HuH-7.5 (cell line): ENCODE data around the gene POTEJ.
"Not testable (repeated sequence)": the region's sequence is repeated elsewhere in the genome, so short reads cannot be mapped to it uniquely, and the experiment has no call there.

Source experiments
- DNase-seq: peaks from one replicate; pipeline ENCODE4 v3.0.0; 2011; ENCODE audit warnings: low spot score

The POTEJ gene

DNA sequence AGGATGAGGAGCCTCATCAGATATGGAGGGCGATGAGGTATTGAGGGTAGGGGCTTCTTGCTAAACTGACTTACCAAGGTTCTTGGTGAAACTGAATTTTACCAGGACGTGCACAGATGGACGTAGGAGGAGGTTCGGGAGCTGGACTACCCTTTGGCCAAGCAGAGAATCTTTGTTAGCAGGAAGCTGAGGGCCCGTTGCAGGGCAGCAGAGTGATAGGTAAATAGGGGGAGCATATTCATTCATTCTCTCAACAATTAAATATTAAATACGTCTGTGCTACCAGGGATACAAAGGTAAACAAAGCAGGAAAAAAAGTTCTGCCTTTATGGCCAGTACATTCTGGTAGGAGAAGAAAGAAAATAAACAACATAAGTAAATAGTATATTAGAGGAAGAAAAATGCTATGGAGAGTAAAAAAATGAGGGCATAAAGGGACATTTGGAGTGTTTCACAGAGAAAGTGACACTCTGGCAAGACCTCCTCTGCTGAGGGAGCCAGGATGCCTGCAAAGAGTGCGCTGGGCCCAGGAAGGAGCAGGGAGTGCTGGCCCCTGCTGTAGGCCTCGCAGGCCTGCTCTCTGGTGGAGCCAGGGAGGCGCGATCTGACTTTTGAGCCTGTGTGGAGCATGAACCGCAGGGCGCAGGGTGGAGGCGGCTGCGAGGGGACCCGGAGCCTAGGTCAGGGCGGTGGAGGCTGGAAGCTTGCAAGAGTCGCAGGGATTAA lies 2.8 kb upstream of the POTEJ start:
- not testable (repeated sequence) for DNase-seq

DNA sequence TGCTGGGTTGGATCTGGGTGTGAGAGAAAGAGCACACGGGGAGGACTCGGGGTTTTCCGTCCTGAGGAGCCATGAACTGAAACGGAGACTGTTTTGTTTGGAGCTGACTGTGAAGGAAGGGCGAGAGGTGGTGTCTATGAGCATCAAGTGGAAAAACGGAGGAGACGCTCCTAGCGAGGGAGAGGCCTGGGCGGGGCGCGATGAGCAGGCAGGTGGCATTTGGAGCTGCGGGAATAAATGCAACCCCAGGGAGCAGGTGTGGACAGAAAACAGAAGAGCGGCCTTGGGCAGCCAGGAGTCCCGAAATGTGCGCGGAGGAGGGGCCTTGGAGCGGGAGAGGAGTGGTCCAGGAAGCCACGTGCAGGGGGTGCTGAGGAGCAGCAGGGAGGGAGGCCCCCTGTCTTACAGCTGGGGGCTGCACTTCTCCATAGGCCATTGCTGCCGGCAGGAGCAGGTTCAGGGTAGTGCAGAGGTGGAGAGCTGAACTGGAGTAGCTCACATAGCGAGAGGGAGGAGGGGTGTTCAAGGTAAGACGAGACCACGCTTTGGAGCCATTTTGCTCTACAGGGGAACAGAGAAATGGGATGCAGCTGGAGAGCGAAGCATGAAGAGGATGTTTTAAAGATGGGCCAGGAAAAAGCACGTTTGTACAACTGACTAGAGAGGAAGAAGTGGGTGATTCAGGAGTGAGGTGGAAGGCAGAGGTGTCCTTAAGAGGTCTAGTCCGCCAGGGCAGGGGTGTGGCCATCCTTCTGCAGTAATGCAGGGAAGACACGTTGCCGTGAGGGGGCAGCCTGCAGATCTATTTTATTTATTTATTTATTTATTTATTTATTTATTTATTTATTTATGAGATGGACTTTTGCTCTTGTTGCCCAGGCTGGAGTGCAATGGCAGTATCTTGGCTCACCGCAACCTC lies 2.0 kb upstream of the POTEJ start:
- not testable (repeated sequence) for DNase-seq

DNA sequence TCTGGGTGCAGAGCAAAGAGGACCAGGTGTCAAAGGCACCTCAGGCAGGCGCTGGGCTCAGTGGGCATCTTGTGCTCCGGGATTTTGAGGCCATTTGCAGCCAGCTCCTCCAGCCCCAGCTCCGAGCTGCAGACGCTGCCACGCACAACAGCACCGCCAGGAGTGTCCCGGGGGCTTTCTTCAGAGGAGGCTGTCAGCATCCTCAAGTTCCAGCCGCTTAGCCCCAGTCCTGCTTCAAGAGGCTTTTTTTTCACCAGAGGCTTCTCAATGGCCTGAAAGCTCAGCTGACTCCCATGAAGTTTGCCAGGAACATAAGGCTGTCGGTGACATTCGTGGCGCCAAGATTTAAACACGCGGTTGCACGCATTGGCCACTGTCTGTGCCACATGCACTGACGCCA lies 754 bp upstream of the POTEJ start:
- DNase-seq = not testable (repeated sequence)

DNA sequence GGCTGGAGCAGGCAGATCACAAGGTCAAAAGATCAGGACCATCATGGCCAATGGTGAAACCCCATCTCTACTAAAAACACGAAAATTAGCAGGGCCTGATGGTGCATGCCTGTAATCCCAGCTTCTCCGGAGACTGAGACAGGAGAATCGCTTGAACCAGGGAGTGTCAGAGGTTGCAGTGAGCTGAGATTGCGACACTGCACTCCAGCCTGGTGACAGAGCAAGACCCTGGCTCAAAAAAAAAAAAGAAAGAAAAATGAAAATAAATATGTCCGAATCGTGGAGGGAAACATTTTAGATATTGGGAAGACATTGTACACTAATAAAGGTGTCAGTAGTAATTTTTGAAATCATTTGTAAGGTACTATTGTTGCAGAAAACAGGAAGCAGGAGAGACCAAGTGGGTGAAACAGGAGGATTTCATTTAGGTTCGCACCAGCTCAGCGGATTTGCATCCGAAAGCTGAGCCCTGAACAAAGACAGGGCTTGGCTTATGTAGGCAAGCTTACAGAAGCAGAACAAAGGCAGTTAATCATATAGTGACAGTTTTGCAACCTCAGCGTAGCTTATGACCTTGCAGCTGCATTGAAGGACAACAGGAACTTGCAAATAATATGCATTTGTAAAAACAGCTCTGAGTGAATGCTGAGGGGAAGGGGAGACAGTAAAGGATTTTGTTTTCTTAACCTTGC lies 17.7 kb downstream of the POTEJ start:
- not testable (repeated sequence) for DNase-seq

DNA sequence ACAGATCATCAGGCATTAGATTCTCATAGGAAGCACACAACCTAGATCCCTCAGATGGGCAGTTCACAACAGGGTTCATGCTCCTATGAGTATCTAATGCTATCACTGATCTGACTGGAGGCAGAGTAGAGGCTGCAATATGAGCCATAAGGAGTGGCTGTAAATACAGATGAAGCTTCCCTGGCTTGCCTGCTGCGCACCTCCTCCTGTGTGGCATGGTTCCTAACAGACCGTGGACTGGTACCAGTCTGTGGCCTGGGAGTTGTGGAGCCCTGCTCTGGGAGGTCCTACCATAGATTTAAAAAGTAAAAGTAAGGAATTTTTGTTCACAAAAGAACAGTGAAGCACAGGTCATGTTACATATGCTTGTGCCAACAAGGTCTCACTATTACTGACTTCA lies 27.7 kb downstream of the POTEJ start:
- DNase-seq = not testable (repeated sequence)

DNA sequence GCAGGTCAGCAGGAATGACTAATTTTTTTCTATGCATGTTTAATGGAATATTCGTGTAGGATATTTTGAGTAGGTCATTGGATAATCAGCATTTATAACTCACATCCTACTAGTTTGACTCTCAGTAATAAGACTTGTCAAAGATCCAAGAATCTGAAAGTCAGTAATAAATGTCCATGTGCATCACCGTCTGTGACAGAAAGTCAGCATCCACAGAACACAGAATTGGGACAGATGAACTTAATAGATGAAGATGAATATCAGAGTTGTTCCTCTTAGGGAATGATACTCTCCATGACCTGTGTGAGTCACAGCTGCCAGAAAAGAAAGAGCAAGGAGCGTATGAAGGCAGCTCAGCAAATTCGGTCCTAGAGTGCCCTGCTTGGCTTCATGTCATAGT lies 30.4 kb downstream of the POTEJ start:
- DNase-seq = not testable (repeated sequence)

DNA sequence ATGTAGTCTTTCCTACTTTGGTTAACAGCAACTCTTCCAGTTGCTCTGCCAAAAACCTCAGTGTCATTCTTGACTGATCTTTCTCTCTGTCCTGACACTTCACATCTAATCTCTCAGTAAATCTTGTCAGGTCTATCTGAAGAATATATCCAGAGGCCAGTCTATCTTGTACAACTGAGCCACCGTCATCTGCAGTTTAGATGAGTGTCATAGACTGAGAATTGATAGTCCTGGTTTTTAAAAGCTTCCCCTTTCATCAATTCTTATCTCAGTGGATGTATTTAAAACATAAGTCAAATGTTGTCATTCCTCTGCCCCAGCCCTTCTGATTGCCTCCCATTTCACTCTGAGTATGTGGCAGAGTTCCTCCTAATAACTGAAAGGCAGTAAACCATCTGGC lies 38.0 kb downstream of the POTEJ start:
- not testable (repeated sequence) for DNase-seq

DNA sequence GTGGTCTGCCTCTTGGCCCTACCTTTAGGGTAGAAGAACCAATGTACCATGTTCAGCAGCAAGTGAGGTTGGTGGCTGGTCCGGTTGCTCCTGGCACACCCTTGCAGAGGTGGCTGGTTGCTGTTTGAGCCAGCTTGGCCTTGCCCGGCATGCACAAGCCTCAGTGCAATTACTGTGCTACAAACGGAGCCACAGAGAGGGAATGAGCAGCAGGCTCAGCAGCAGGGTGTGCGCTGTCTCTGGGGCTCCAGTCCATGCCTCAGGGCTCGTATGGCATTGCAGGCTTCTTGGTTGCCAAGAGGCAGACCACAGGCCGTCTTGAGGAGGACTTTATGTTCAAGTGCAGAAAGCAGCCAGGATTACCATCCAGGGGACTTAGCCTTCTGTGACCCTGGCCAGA lies 53.3 kb downstream of the POTEJ start:
- DNase-seq = not testable (repeated sequence)

DNA sequence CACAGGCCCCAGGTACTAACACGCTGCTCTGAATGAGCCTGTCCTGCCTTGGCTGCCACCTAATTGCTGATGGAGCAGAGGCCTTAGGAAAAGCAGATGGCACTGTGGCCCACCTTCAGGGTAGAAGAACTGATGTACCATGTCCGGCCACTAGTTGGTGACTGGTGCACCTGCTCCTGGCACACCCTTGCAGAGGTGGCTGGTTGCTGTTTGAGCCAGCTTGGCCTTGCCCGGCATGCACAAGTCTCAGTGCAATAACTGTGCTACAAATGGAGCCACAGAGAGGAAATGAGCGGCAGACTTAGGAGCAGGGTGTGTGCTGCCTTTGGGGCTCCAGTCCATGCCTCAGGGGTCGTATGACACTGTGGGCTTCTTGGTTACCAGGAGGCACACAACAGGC lies 54.4 kb downstream of the POTEJ start:
- not testable (repeated sequence) for DNase-seq

DNA sequence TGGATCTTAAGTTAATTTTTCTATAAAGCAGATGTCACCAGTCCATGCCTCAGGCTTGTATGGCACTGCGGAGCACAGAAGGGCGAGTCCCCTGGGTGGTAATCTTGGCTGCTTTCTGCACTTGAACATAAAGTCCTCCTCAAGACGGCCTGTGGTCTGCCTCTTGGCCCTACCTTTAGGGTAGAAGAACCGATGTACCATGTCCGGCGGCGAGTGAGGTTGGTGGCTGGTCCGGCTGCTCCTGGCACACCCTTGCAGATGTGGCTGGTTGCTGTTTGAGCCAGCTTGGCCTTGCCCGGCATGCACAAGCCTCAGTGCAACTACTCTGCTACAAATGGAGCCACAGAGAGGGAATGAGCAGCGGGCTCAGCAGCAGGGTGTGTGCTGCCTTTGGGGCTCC lies 56.3 kb downstream of the POTEJ start:
- not testable (repeated sequence) for DNase-seq

DNA sequence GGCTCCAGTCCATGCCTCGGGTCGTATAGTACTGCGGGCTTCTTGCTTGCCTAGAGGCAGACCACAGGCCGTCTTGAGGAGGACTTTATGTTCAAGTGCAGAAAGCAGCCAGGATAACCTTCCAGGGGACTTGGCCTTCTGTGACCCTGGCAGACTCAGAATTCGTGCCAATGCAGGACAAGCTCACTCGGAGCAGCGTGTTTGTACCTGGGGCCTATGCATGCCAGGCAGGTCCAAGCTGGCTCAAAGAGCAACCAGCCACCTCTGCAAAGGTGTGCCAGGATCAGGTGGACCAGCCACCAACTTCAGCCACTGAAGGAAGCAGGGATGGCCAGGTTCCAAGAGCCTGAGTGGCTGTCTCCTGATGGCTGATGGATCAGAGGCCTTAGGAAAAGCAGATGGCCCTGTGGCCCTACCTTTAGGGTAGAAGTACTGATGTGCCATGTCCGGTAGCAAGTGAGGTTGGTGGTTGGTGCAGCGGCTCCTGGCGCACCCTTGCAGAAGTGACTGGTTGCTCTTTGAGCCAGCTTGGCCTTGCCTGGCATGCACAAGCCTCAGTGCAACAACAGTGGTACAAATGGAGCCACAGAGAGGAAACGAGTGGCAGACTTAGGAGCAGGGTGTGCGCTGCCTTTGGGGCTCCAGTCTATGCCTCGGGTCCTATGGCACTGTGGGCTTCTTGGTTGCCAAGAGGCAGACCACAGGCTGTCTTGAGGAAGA lies 58.9 kb downstream of the POTEJ start:
- DNase-seq = not testable (repeated sequence)

DNA sequence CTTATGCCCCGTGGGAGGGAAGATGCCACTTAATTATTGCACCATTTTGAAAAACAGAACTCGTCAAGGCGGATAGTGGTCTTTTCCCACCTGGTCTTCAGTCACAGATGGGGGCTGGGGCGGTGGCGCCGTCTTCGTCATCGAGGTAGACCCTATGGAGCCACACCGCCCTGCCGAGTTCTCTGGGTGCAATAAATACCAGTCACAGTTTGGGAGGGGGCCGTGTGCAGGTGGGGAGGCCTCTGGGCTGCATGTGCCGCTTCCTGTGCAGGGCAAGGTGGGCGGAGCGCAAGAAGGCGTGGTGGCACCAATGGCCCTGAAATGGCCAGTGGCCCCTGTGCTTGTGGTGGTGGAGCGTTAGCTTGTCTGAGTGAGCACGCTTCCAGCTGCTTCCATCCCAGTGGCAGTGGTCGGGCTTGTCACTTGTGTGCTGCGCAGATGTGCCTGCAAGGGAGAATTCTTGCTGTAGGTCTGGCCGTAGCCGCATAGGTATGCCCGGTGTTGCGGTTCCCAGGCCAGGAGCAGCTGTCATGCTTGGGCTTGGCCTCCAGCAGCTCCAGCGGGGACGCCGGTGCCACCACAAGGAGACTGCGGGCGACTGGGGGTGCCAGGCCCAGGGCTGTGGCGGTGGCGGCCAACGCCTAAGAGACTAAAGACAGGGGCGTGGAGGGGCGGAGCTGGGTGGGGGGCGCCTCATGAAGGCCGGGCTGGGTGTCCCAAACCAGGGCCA lies 81.0 kb downstream of the POTEJ start:
- DNase-seq = not testable (repeated sequence)

DNA sequence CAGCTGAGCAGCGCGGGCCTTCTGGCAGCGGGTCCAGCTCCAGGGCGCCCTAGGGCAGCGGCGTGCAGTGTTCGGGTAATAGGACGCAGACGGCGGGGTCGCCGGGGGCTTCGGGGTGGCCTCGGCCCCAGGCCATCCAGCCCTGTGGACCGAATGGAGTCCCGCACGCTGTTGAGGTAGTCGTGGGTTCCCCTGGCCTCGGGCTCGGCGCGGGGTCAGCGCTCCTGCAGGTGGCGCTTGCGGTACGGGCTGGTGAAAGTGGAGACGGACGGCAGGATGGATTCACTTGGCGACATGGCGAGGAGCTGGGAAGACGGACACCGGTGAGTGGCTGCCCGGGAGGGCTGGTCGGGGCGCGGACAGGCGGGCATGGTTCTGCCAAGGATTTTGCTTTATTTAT lies 82.2 kb downstream of the POTEJ start:
- not testable (repeated sequence) for DNase-seq

DNA sequence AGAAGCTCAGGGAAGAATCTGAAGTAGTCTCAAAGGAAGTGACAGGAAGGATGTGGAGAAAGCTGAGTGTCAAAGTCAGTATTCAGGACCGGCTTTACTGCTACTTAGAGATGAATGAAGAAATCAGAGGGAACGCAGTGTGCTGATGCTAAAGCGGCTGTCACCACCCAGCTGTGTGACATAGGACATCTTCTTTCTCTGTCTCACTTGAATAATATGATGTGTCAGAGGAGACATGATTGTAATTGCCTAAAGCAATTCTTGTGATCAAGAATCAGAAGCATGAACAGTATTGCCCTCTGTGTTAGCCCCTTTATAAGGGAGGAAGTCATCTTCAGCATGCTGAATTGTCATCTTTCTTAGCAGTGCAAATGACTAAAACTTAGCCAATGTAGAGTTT lies 92.0 kb downstream of the POTEJ start:
- not testable (repeated sequence) for DNase-seq
